BJ (cell line): ENCODE measurements around the gene MC1R. TPM values are rescaled to one million over a fixed set of nuclear protein-coding genes. Genes with fewer than 3 reads are reported as not detected.

Experiments used
- CTCF ChIA-PET: fragments of 350-600 bp; formaldehyde crosslinking; extraction: SDS; loops from one replicate; lab custom pipeline; 2021; ENCODE audit warnings: antibody characterized with exemption, inconsistent platforms; lab: Yijun Ruan, JAX
- POLR2A ChIA-PET: fragments of 300-600 bp; sonication (Branson Sonifier 250); formaldehyde crosslinking; extraction: SDS; loops from one replicate; lab custom pipeline; 2021; ENCODE audit warnings: antibody characterized with exemption; lab: Charles Lee
- DNase-seq: peaks from one replicate; pipeline ENCODE4 v3.0.0-alpha.2; 2011; ENCODE audit warnings: low read depth
- H3K27me3 ChIP-seq: 2 replicates; pipeline ENCODE4 v1.6.0; 2011; ENCODE audit warnings: low read length; ENCODE audit not compliant: control insufficient read depth, insufficient read depth
- H3K36me3 ChIP-seq: 2 replicates; pipeline ENCODE4 v1.5.1; 2011; ENCODE audit warnings: low read length; ENCODE audit not compliant: control insufficient read depth, insufficient read depth
- H3K4me3 ChIP-seq: 2 replicates; pipeline ENCODE4 v1.5.1; 2011; ENCODE audit warnings: low read depth, mild to moderate bottlenecking, control low read depth, low read length
- polyA plus RNA-seq: library from polyadenylated mRNA; depleted of rRNA; stranded (reverse); fragments of >200 nt; gene quantifications from 2 replicates; pipeline ENCODE4 v1.2.3, GENCODE V29; 2011
- TF ChIP-seq, protein P1 (sequence below): IDR thresholded peaks from 2 replicates; pipeline ENCODE4 v1.5.1; 2011; ENCODE audit warnings: low read depth, mild to moderate bottlenecking, control low read depth, inconsistent platforms, low read length, moderate library complexity; ENCODE audit not compliant: insufficient read depth

Gene MC1R
- polyA plus RNA-seq, 1 experiment = 7.2 TPM

DNA sequence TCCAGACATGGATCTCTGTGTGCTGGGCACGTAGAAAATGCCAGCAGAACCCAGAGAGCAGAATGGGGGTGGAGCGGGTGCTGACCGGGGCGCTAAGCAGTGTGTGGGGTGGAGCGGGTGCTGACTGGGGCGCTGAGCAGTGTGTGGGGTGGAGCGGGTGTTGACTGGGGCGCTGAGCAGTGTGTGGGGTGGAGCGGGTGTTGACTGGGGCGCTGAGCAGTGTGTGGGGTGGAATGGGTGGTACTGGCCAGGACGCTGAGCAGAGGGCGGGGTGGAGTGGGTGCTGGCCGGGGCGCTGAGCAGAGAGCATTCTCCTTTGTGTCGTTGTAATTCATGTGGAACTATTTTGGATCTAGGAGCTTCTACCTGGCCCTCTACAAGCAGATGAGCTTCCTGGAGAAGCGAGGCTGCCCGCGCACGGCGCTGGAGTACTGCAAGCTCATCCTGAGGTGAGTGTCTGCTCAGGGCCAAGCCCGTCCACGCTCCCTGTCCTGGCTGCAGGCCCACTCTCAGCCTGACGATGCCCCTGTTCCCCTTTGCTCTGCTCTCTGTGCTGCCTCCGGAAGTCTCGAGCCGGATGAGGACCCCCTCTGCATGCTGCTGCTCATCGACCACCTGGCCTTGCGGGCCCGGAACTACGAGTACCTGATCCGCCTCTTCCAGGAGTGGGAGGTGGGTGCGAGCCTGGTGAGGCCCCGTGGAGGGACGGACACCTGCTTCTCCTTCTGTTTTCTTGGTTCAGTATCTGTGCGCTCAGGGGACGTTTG, 20.3 kb upstream of the MC1R start:
- H3K4me3 ChIP-seq = no peak overlapping the region
- no peak for DNase-seq
- POLR2A ChIA-PET = no interaction called here
- H3K27me3 ChIP-seq = no peaks in the 10 kb centered on the region
- TF ChIP-seq, protein P1, sequence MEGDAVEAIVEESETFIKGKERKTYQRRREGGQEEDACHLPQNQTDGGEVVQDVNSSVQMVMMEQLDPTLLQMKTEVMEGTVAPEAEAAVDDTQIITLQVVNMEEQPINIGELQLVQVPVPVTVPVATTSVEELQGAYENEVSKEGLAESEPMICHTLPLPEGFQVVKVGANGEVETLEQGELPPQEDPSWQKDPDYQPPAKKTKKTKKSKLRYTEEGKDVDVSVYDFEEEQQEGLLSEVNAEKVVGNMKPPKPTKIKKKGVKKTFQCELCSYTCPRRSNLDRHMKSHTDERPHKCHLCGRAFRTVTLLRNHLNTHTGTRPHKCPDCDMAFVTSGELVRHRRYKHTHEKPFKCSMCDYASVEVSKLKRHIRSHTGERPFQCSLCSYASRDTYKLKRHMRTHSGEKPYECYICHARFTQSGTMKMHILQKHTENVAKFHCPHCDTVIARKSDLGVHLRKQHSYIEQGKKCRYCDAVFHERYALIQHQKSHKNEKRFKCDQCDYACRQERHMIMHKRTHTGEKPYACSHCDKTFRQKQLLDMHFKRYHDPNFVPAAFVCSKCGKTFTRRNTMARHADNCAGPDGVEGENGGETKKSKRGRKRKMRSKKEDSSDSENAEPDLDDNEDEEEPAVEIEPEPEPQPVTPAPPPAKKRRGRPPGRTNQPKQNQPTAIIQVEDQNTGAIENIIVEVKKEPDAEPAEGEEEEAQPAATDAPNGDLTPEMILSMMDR = no peak
- CTCF ChIA-PET = interaction anchor here (3.0 kb wide), 1 partner anchor 12 kb away, joined by 9 read pairs; no protein-coding TSS in a partner anchor
- peaks cover 50% of the 10 kb centered on the region for H3K36me3 ChIP-seq

DNA sequence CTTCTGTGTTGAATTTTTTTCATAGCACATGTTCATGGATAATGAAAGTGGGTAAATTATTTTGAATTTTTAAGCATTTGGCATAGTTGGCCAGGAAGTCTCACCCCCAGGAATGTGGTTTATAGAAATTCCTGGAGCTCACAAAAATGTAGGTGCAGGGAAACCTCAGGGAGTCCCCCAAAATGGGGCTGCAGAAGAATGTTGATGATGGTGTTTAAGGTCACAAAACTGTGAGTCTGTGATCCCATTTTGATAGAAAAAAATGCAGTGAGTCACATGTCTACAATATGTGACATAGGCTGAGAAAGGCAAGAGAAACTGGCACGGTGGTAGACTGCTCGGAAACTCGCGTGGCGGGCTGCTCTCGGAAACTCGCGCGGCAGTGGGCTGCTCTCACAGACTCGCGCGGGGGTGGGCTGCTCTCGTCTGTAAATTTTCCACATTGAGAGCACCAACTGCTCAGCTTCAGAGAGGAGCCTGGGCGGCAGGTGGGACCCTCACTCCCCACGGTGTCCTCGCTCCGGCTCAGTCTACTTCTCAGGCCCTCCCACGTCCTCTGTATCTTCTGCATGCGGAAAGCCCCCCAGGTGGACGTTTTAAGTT, 18.7 kb upstream of the MC1R start:
- ChIA-PET CTCF (interaction anchor here (3.0 kb wide), 1 partner anchor 11 kb away, joined by 9 read pairs; no protein-coding TSS in a partner anchor), POLR2A (no interaction called here)
- Histone ChIP-seq H3K4me3 (no peak overlapping the region), H3K36me3 (peaks cover 47% of the 10 kb centered on the region), H3K27me3 (no peaks in the 10 kb centered on the region)
- TF ChIP-seq, protein P1 = no peak
- DNase-seq = no peak

DNA sequence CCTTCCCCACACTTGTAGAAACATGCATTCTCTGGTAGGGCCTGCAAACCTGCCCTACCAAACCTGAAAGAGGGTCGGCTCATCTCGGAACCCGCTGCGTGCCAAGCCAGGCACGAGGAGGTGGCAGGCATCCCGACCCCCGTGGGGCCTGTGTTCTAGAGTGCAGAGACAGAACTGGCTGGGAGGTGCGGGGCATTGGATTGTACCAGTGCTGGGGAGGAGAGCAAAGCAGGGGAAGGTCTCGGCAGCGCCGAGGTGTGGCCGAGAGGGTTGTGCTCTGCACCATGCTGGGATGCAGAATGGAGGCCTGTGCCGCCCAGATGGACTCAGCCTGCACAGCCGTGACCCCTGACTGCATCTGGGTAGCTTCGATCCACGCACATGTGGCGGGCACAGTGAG, 17.8 kb upstream of the MC1R start:
- CTCF ChIA-PET = interaction anchor here (3.0 kb wide), 1 partner anchor 10 kb away, joined by 9 read pairs; no protein-coding TSS in a partner anchor

DNA sequence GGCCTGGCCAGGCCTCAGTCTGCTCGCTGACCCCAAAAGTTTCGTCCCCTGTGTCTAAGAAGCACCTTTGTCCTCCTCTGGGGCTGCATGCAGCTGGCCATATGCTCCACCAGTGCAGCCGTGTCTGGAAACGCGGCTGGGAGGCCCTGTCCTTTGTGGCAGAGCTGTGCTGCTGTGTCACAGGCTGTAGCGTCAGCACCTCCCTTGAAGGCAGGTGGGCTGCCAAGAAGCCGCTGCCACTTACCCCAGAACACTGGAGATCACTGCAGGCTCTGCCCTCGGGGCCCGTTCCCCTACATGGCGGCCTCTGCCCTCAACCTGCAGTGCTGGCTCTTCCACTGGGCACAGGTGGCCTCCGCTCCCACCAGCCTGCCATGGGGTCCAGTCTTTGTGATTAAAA, 15.7 kb upstream of the MC1R start:
- POLR2A ChIA-PET = no interaction called here
- TF ChIP-seq, protein P1 = no peak
- H3K4me3 ChIP-seq = no peak overlapping the region
- H3K27me3 ChIP-seq = no peaks in the 10 kb centered on the region
- CTCF ChIA-PET = interaction anchor here (0.6 kb wide), 1 partner anchor 13 kb away, joined by 3 read pairs; no protein-coding TSS in a partner anchor
- H3K36me3 ChIP-seq = peaks cover 50% of the 10 kb centered on the region
- no peak for DNase-seq

More for the DNA sequence above, 17.8 kb upstream of the MC1R start:
- TF ChIP-seq, protein P1 = no peak
- Histone ChIP-seq H3K27me3 (no peaks in the 10 kb centered on the region), H3K36me3 (peaks cover 51% of the 10 kb centered on the region), H3K4me3 (no peak overlapping the region)
- DNase-seq = no peak
- POLR2A ChIA-PET = no interaction called here

DNA sequence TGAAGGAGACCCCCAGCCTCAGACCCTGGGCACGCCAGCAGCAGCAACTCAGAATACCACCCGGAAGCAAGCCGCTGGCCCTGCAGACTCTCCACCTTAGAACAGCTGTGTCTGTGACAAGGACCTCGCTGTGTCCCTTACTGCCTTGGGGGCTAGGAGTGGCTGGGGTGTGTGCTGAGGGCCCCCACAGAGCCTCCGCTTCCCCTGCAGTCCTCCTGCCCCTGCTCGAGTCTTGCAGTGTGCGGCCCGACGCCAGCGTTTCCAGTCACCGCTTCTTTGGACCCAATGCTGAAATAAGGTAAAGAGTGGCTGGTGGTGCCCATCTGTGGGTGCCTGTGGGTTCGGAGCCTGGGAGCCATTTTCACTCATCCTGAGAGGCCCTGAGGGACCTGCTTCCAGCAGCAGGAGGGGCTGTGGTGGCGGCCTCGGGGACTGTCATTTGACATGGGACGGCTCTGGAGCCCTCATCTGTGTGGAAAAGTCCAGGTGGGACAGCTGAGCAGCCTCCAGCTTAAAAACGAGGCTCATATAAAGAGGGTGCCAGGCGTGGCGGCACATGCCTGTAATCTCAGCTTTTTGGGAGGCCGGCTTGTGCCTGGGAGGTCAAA, 14.7 kb upstream of the MC1R start:
- Histone ChIP-seq H3K4me3 (no peak overlapping the region), H3K27me3 (no peaks in the 10 kb centered on the region), H3K36me3 (peaks cover 45% of the 10 kb centered on the region)
- POLR2A ChIA-PET = no interaction called here
- CTCF ChIA-PET = no interaction called here
- TF ChIP-seq, protein P1 = no peak
- no peak for DNase-seq
